Astrocyte (in vitro differentiated cells and primary cell): Measurements from ENCODE around the gene CARM1.

ENCODE experiments used
- CTCF ChIP-seq: IDR thresholded peaks from 2 replicates; pipeline ENCODE4 v1.5.1; 2011; ENCODE audit warnings: low read depth, mild to moderate bottlenecking, inconsistent platforms, low read length, moderate library complexity; ENCODE audit not compliant: insufficient read depth
- EZH2 ChIP-seq: IDR thresholded peaks from 2 replicates; pipeline ENCODE4 v1.6.1; 2012; ENCODE audit warnings: mild to moderate bottlenecking, low read length, inconsistent platforms; ENCODE audit not compliant: insufficient read depth

GRCh38 chr19:10929402-10929794 lies 58.0 kb downstream of the CARM1 start:
- TF ChIP-seq CTCF = no peak
- no peak for TF ChIP-seq EZH2
